Thyroid gland (tissue), 4 donors: ENCODE results near the gene AFAP1L2.

Experiments used
- CTCF ChIP-seq, 6 experiments: fragments of 200-600 bp in 3 of 6; fragments of 450-650 bp in 3 of 6; sonication (generic) in 3 of 6; IDR thresholded peaks; one replicate each; pipeline ENCODE4 v1.5.1; 2016 to 2019; ENCODE audit warnings: antibody characterized with exemption in 6 of 6, mild to moderate bottlenecking in 2 of 6, inconsistent platforms in 1 of 6, moderate library complexity in 1 of 6
- POLR2A ChIP-seq, 2 donors: fragments of 450-650 bp; IDR thresholded peaks; one replicate each; pipeline ENCODE4 v1.6.1; 2017; ENCODE audit warnings: antibody characterized with exemption in 2 of 2, mild to moderate bottlenecking in 2 of 2, moderate library complexity in 1 of 2

GRCh38 chr10:114289096-114289436, 115.2 kb downstream of the AFAP1L2 start:
- no peak for TF ChIP-seq POLR2A (IDR thresholded peaks at IDR 0.05)
- TF ChIP-seq CTCF (IDR thresholded peaks at IDR 0.05) = no peak
